ENCODE results near the gene KSR1. TPM values are rescaled to one million over a fixed set of nuclear protein-coding genes. Genes with fewer than 3 reads are reported as not detected.

Gene KSR1
- total RNA-seq, 2 experiments from 2014 or later = 53.9 to 58.2 TPM

GRCh38 chr17:27544350-27545131 lies 88.3 kb downstream of the KSR1 start:
- CTCF ChIA-PET = interaction anchor here (0.6 to 4.1 kb wide), 19 partner anchors 10 to 162 kb away, joined by 3 to 29 read pairs (median 5); partner anchors contain the start of gene KSR1
- TF ChIP-seq CTCF (IDR thresholded peaks at IDR 0.05) = no peak
- peaks cover 3% of the 10 kb centered on the region for H3K36me3 Mint-ChIP-seq (ENCODE audit: low read depth)
- H3K9me3 Mint-ChIP-seq = no peaks in the 10 kb centered on the region
- H3K27ac Mint-ChIP-seq = peak overlapping the region; percentile 89
- peak; percentile 96 for DNase-seq
- peaks cover 65% of the 10 kb centered on the region for H3K4me1 Mint-ChIP-seq (ENCODE audit: low read depth)
- H3K27me3 Mint-ChIP-seq = peaks cover 2% of the 10 kb centered on the region
- POLR2A ChIA-PET = interaction anchor here (0.6 to 6.0 kb wide), 14 partner anchors 9 to 91 kb away, joined by 3 to 63 read pairs (median 4); no protein-coding TSS in a partner anchor
- ATAC-seq = peak; percentile 86
- H3K4me3 Mint-ChIP-seq = peak overlapping the region; percentile 67
- intact Hi-C loops (cut with micrococcal nuclease) = loop anchor here (2.0 kb wide), 2 partner anchors 34 to 72 kb away; no protein-coding TSS in a partner anchor

- Mint-ChIP-seq H3K36me3 (ENCODE audit: low read depth) (peaks cover 3% of the 10 kb centered on the region), H3K4me3 (no peak overlapping the region), H3K9me3 (no peaks in the 10 kb centered on the region), H3K27ac (peak overlapping the region; percentile 89), H3K4me1 (ENCODE audit: low read depth) (peaks cover 60% of the 10 kb centered on the region), H3K27me3 (peaks cover 2% of the 10 kb centered on the region)
- ChIA-PET CTCF (interaction anchor here (1.0 to 4.1 kb wide), 15 partner anchors 17 to 213 kb away, joined by 3 to 29 read pairs (median 7); partner anchors contain the start of gene KSR1), POLR2A (interaction anchor here (0.6 to 6.0 kb wide), 9 partner anchors 18 to 202 kb away, joined by 3 to 63 read pairs (median 3); no protein-coding TSS in a partner anchor)
- DNase-seq (no peak), ATAC-seq (no peak)
- no peak for TF ChIP-seq CTCF (IDR thresholded peaks at IDR 0.05)
- intact Hi-C loops (cut with micrococcal nuclease) = loop anchor here (2.0 kb wide), 2 partner anchors 33 to 73 kb away; no protein-coding TSS in a partner anchor
Observed at GRCh38 chr17:27545562-27546229, 89.4 kb downstream of the KSR1 start.

GRCh38 chr17:27546624-27547300 lies 90.5 kb downstream of the KSR1 start:
- TF ChIP-seq CTCF (IDR thresholded peaks at IDR 0.05) = no peak
- H3K36me3 Mint-ChIP-seq (ENCODE audit: low read depth) = peaks cover 9% of the 10 kb centered on the region
- peaks cover 55% of the 10 kb centered on the region for H3K4me1 Mint-ChIP-seq (ENCODE audit: low read depth)
- H3K9me3 Mint-ChIP-seq = no peaks in the 10 kb centered on the region
- intact Hi-C loops (cut with micrococcal nuclease) = no loop called here
- H3K27me3 Mint-ChIP-seq = peaks cover 2% of the 10 kb centered on the region
- DNase-seq (no peak), ATAC-seq (no peak)
- POLR2A ChIA-PET = interaction anchor here (0.9 to 6.0 kb wide), 3 partner anchors 17 to 73 kb away, joined by 3 to 63 read pairs (median 43); no protein-coding TSS in a partner anchor
- peak overlapping the region; percentile 89 for H3K27ac Mint-ChIP-seq
- no peak overlapping the region for H3K4me3 Mint-ChIP-seq
- CTCF ChIA-PET = interaction anchor here (0.8 to 4.1 kb wide), 11 partner anchors 19 to 166 kb away, joined by 3 to 29 read pairs (median 9); no protein-coding TSS in a partner anchor

GRCh38 chr17:27547301-27547683 lies 91.0 kb downstream of the KSR1 start:
- intact Hi-C loops (cut with micrococcal nuclease) = no loop called here
- Mint-ChIP-seq H3K27ac (peak overlapping the region; percentile 89), H3K4me1 (ENCODE audit: low read depth) (peaks cover 55% of the 10 kb centered on the region), H3K36me3 (ENCODE audit: low read depth) (peaks cover 12% of the 10 kb centered on the region), H3K4me3 (no peak overlapping the region), H3K27me3 (peaks cover 2% of the 10 kb centered on the region), H3K9me3 (no peaks in the 10 kb centered on the region)
- TF ChIP-seq CTCF (IDR thresholded peaks at IDR 0.05) = no peak
- CTCF ChIA-PET = interaction anchor here (0.7 to 3.9 kb wide), 6 partner anchors 18 to 56 kb away, joined by 3 to 29 read pairs (median 9); no protein-coding TSS in a partner anchor
- ATAC-seq (no peak), DNase-seq (no peak)
- POLR2A ChIA-PET = interaction anchor here (4.0 to 6.0 kb wide), 2 partner anchors 16 to 73 kb away, joined by 43 to 63 read pairs; no protein-coding TSS in a partner anchor
